Activated T-helper 9 cell treated with anti-CD3 and anti-CD28 coated beads, Interleukin-2, amount 50 U/mL, for 16 hours (primary cell): ENCODE measurements around the gene WNK1.
"Not testable (repeated sequence)": the region's sequence is repeated elsewhere in the genome, so short reads cannot be mapped to it uniquely, and the experiment has no call there.

ENCODE experiments used
- DNase-seq: peaks from one replicate; pipeline ENCODE4 v3.0.0-alpha.2; 2020; ENCODE audit warnings: low read depth

Gene WNK1

DNA sequence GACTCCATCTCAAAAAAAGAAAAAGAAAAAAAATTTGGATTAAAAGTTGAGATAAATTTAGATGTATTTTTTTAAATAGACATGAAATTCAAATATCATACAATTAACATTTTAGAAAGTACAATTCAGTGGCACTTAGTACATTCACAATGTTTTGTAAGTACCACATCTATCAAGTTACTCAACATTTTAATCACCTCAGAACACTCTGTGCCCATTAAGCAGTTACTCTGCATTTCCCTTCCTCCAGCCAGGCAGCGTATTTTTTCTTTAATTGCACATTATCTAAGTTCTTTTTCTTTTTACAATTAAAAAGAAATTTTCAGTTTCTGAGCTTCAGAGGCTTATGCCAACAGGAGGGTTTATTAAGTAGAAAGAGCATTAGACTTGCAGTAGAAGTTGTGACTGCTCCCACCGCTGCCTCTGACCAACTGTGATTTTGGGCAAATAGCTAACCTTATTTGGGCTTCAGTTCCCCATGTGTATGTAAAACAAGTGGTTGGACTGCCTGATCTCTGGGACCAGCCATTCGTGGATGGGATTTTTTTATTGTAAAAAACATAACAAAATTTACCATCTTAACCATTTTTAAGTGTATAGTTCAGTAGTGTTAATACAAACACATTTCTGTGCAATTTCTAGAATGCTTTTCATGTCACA lies 65.7 kb downstream of the WNK1 start:
- DNase-seq, result no peak

DNA sequence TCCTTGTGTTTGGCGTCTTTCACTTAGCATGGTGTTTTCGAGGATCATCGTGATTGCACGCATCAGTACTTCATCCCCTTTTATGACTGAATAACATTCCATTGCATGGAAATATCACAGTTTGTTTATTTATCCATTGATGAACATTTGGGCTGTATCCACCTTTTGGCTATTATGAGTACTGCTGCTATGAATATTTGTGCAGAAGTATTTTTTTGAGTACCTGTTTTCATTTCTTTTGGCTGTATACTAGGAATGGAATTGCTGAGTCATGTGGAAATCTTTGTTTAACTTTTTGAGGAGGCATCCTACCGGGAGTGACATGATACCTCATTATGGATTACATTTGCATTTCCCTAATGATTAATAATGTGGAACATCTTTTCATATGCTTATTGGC lies 66.4 kb downstream of the WNK1 start:
- DNase-seq, result no peak

GRCh38 chr12:820336-820735 lies 68.0 kb downstream of the WNK1 start:
- no peak for DNase-seq

DNA sequence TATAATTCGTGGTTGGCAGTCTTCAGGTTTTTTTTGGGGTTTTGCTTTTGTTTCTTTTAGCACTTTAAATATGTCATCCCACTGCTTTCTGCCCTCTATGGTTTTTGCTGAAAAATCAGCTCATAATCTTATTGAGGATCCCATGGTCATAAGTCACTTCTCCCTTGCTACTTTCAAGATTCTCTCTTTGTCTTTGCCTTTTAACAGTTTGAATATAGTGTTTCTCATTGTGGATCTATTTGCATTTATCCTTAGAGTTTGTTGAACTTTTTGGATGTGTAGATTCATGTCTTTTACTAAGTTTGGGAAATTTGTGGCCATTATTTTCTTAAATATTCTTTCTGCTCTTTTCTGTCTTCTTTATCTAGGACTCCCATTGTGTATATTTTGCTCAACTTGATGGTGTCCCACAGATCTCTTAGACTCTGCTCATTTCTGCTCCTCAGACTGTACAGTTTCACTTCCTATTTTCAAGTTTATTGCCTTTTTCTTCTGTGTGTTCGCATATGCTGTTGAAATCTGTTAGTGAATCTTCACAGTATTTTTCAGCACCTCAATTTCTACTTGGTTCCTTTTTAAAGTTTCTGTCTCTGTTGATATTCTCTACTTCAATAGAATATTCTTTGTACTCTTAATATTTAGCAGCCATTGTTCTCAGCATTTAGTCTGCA lies 70.8 kb downstream of the WNK1 start:
- DNase-seq, result no peak

- DNase-seq, result no peak
Observed at GRCh38 chr12:826331-826730, 74.0 kb downstream of the WNK1 start.

DNA sequence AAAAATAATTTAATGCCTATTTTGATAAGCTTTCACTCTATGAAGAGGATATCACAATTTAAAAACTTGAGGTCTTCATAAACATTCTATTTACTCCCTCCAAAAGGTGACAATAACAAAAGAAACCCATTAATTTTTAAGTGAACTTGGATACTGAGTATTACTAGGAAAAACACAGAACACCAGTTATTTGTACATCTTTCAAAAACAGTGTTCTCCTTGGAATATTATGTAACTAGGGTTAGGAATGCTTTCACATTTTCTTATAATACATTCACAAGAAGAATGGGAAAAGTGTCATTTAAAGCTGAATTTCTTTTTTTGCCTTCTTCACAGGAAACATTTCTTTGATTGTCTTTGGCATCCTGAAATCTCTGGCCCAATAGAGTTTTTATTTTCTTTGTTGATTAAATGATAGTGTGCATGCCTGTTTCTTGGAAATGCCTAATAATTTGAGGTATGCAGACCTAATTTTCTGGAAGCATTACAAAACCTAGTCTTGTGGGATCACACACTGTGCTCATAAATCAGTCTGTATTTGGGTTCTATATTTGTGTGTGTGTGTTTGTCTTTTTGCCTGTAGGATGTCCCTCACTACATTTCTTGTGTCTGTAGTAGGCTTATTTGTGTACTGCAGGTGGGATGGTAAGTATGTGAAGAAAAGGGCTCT lies 76.5 kb downstream of the WNK1 start:
- DNase-seq, result no peak

DNA sequence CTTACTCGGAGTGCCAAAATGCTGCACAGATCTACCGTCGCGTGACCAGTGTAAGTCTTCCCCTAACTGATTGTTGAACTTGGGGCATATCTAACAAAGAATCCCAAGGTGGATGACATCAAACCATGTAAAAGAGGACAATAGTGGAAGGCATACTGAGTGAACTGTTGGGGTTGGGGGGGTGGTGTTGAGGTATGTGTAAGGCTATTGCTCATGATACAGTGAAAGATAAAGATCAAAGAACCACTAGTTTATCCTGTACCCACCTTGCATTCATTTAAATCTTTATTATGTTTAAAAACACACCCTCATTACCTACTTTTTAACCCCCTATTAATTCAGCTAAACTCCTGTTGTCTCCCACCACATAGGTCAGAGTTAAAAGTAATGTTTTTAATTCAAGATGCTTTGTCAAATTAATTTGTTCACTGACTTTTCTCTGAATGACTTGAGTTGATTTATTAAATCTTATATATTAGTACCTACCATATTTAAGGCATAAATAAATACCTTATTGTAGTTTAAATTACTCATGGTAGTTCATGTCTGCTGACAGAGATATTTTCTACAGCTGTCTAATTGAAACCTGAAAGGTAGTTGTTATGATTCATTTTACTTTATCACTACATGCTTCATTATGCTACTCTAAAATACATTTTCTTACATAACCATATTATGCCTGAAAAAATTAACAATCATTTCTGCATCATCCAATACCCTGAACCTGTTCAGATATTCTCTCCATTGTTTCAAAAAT lies 77.9 kb downstream of the WNK1 start:
- DNase-seq, result no peak

DNA sequence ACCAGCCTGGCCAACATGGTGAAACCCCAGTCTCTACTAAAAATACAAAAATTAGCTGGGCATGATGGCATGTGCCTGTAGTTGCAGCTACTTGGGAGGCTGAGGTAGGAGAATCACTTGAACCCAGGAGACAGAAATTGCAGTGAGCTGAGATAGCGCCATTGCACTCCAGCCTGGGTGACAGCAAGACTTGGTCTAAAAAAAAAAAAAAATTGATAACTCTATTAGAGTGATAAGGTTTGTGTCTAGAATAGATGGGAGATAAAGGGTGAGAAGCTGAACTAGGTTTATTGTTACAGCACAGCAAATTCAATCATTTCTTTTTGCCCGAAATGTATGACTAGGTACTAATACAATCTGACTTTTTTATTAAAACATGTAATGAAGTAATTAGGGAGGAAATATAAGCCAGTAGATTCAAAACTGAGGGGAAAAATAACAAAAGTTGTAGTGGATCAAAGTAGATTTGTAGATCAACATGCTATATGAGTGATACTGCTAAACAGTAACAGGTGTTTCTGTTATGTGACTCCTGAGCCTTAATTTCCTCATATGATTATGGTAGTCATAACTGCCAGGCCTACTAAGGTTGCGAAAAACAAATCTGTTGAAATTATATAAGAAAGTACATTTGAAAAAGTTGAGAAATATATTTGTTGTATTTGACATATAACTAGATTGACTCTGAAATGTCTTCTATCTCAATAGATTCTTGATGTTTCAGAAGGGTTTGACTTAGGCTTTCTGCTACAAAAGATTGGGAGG lies 83.6 kb downstream of the WNK1 start:
- DNase-seq, result no peak

GRCh38 chr12:836952-837351 lies 84.6 kb downstream of the WNK1 start:
- DNase-seq, result no peak

DNA sequence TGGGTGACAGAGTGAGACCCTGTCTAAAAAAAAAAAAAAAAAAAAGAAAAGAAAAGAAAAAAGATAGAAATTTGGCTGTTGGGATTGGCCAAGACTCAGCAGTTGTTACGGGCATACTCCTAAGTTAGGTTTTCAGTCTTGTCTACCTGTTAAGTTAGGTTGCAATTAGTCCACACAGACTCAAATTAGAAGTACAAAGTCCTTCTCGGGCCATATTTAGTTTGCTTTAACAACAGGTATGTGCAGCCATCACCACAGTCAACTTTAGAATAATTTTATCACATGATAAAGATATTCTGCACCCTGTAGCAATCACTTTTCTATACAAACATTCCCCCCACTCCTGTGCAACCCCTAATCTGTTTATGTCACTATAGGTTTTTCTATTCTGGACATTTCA lies 85.2 kb downstream of the WNK1 start:
- DNase-seq, result no peak

GRCh38 chr12:843609-844008 lies 91.2 kb downstream of the WNK1 start:
- no peak for DNase-seq

- DNase-seq, result no peak
Observed at GRCh38 chr12:846421-846820, 94.0 kb downstream of the WNK1 start.

GRCh38 chr12:848173-848865 lies 95.9 kb downstream of the WNK1 start:
- DNase-seq, result no peak

- DNase-seq, result no peak
Observed at GRCh38 chr12:848882-849527, 96.6 kb downstream of the WNK1 start.

DNA sequence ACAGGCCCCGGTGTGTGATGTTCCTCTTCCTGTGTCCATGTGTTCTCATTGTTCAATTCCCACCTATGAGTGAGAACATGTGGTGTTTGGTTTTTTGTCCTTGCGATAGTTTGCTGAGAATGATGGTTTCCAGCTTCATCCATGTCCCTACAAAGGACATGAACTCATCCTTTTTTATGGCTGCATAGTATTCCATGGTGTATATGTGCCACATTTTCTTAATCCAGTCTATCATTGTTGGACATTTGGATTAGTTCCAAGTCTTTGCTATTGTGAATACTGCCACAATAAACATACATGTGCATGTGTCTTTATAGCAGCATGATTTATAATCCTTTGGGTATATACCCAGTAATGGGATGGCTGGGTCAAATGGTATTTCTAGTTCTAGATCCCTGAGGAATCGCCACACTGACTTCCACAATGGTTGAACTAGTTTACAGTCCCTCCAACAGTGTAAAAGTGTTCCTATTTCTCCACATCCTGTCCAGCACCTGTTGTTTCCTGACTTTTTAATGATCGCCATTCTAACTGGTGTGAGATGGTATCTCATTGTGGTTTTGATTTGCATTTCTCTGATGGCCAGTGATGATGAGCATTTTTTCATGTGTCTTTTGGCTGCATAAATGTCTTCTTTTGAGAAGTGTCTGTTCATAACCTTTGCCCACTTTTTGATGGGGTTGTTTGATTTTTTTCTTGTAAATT lies 97.5 kb downstream of the WNK1 start:
- not testable (repeated sequence) for DNase-seq

DNA sequence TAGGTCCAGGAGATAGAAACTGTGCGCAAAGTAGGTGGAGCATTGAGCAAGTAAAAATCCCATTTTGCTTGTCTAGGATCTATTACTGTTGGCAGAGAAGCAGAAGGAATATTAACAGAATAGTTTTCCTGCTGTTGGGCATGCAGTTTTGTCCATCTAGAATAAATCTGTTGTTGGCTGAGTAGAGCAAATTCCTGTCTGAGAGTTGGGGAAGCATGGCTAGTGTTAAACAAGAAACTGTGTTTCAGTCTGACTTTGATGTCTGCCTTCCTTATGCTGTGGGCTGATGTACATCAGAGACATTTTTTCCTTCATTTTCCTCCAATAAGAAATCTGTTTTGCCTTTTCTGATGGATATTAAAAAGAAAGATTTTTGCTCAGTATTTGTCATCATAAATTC lies 99.0 kb downstream of the WNK1 start:
- no peak for DNase-seq

DNA sequence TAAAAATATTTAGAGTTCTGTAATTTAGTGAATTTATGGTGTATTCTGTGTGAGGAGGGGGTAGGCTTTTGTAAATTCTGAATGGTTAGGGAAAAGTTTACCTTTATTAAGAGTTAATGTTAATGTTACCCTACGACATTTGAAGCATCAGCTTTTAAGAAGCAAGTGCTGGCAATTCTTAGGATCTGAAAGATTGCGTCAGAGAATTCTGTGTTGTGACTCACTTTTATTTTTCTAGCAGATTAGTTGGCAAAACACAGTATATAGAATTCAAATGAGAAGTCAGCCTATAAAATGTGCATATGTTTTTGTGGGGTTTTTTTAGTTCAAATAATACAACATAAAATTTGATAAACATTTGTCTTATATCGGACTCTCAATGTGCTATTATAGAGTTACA lies 99.5 kb downstream of the WNK1 start:
- no peak for DNase-seq

- no peak for DNase-seq
Observed at GRCh38 chr12:852864-853263, 100.5 kb downstream of the WNK1 start.

DNA sequence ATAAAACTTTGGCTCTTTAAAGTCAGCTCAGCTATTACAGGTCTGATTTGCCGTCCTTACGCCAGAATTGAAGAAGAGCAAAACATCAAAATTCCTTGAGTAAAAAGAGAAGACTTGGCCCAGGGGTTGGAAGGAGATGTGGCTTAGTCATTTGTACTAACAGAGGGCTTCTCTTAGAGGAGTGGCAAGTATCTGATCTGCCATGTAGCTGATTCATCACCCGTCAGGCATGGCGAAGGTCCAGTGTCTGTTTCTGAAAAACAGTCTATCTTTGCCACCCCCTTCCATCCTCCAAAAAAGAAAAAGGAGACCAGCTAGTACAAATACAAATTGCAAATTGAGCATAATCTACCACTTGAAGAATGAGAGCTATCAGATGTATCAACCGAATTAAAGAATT lies 105.2 kb downstream of the WNK1 start:
- DNase-seq, result no peak

GRCh38 chr12:862303-862911 lies 110.0 kb downstream of the WNK1 start:
- no peak for DNase-seq
